ENCODE results near the gene TIMP2. TPM values are rescaled to one million over a fixed set of nuclear protein-coding genes. Genes with fewer than 3 reads are reported as not detected.
A peak's percentile ranks its signal among the peaks of the same experiment; 100 is the strongest.
"Not testable (repeated sequence)": the region's sequence is repeated elsewhere in the genome, so short reads cannot be mapped to it uniquely, and the experiment has no call there.

TIMP2 gene
- total RNA-seq, 2 experiments from 2014 or later = 5.0 to 6.0 TPM

DNA sequence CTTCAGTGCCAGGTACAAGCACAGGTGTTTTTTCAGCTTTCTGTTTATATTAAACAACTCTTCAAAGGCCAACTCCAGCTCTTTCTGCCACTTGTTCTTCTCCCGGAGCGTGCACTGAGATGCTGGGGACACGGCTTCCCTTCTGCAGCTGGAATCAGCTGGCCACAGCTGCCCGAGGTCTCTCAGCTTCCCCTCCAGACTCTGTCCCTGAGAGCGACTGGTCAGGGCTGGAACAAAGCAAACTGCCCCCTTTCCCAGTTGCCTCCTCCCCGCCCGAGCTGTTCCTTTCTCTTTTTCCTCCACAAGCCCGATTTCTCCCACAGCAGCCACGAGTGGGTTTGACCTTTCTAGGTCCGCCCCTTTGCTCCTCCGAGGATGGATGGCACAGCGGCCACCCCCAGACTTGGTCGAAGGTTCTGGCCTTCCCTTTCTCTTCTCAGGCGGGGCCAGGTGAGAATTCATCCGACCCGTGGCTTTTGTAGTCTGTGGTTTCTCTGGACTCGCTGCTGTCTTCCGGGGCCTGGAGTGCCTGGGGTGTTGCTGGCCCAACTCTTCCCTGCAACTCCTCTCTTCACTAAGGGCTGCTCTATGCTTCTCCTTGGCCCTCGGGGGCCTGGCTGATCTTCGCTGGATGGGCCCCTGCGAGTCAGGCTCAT is 33.7 kb downstream of the TIMP2 start:
- no peaks in the 10 kb centered on the region for H3K9me3 Mint-ChIP-seq
- peaks cover 21% of the 10 kb centered on the region for H3K4me1 Mint-ChIP-seq
- DNase-seq (no peak), ATAC-seq (ENCODE audit: low read depth) (no peak)
- H3K4me3 Mint-ChIP-seq = peak overlapping the region; percentile 44
- peaks cover 8% of the 10 kb centered on the region for H3K27me3 Mint-ChIP-seq
- POLR2A ChIA-PET = interaction anchor here (1.5 to 1.7 kb wide), 2 partner anchors 9 to 50 kb away, joined by 4 to 5 read pairs; no protein-coding TSS in a partner anchor
- H3K36me3 Mint-ChIP-seq = no peaks in the 10 kb centered on the region
- peak overlapping the region; percentile 80 for H3K27ac Mint-ChIP-seq

DNA sequence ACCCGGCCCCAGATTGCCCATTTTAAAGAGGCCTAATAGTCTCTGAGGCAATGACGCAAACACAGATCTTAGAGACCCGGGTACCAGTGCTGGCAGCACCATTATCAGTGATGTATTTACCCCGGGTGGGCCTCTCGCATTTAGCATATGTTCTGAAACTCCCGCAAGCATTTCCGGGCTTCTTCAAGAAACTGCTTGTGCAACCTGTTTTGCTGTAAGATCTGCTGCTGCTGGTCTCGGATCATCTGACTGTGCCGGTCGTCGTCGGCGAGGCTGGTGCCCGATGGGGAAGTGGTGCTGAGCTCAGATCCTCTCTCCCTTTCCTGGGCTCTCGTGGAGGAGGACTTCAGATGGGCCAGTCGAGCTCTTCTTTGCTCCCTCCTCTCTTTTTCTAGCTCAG is 34.7 kb downstream of the TIMP2 start:
- Mint-ChIP-seq H3K27ac (peak overlapping the region; percentile 80), H3K4me3 (peak overlapping the region; percentile 44), H3K36me3 (no peaks in the 10 kb centered on the region), H3K9me3 (no peaks in the 10 kb centered on the region), H3K4me1 (peaks cover 24% of the 10 kb centered on the region), H3K27me3 (peaks cover 8% of the 10 kb centered on the region)
- ATAC-seq (ENCODE audit: low read depth) (peak; percentile 83), DNase-seq (no peak)
- POLR2A ChIA-PET = interaction anchor here (1.5 to 1.7 kb wide), 2 partner anchors 10 to 49 kb away, joined by 4 to 5 read pairs; no protein-coding TSS in a partner anchor

DNA sequence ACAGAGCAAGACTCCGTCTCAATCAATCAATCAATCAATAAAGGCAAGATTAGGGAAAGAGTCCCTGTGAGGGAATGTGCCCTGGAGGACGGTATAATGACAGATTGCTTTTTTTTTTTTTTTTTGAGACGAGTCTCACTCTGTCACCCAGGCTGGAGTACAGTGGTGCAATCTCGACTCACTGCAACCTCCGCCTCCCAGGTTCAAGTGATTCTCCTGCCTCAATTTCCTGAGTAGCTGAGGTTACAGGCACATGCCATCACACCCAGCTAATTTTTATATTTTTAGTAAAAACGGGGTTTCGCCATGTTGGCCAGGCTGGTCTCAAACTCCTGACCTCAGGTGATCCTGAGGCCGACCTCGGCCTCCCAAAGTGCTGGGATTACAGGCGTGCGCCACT is 35.1 kb downstream of the TIMP2 start:
- Mint-ChIP-seq H3K4me1 (peaks cover 24% of the 10 kb centered on the region), H3K27ac (peak overlapping the region; percentile 80), H3K4me3 (peak overlapping the region; percentile 20)
- not testable (repeated sequence) for DNase-seq; H3K9me3 Mint-ChIP-seq; H3K36me3 Mint-ChIP-seq; ATAC-seq (ENCODE audit: low read depth); H3K27me3 Mint-ChIP-seq
- POLR2A ChIA-PET = interaction anchor here (1.5 to 1.7 kb wide), 2 partner anchors 11 to 49 kb away, joined by 4 to 5 read pairs; no protein-coding TSS in a partner anchor

DNA sequence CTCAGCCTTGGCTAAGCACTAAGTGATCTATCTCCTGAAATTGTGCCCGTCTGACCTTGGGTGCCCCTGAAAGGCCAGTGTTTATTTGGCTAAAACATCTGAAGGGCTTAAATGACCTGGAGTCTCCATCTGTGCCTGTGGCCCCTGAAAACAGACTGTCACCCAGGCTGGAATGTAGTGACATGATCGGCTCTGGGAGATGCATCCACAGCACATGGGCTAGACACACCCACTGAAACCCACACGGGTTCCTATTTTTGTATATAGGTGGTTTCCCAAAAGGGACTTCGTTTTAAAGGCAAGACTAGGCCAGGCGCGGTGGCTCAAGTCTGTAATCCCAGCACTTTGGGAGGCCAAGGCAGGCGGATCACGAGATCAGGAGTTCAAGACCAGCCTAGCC is 35.7 kb downstream of the TIMP2 start:
- H3K9me3 Mint-ChIP-seq = no peaks in the 10 kb centered on the region
- H3K4me1 Mint-ChIP-seq = peaks cover 24% of the 10 kb centered on the region
- peaks cover 8% of the 10 kb centered on the region for H3K27me3 Mint-ChIP-seq
- no peak overlapping the region for H3K4me3 Mint-ChIP-seq
- H3K27ac Mint-ChIP-seq = no peak overlapping the region
- POLR2A ChIA-PET = interaction anchor here (1.3 to 1.7 kb wide), 2 partner anchors 34 to 48 kb away, joined by 3 to 4 read pairs; no protein-coding TSS in a partner anchor
- DNase-seq = no peak
- ATAC-seq (ENCODE audit: low read depth) = no peak
- H3K36me3 Mint-ChIP-seq = no peaks in the 10 kb centered on the region

DNA sequence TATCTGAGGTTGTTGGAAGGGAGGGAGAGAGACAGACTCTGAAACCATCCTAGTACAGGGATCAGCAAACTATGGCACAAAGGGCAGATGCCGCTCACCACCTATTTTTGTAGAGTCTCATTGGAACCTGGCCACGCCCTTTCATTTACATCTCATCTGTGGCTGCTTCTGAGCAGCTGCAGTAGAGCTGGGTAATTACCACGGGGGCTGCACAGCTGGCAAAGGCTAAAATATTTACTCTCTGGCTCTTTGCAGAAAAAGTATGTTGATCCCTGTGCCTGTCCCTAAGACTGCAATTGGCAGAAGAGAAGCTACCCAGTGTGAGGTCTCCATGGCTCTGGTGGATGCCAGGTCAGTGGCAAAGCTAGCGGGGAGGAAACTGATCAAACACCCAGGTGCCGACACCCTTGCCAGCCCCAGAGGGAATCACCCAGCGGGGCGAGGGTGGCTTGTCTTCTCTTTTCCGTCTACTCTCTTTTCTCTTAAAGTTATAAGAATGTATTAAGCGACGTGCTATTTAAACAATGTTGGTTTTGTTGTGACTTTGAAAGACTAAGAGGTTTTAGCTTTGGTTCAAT is 36.2 kb downstream of the TIMP2 start:
- no peak overlapping the region for H3K27ac Mint-ChIP-seq
- H3K36me3 Mint-ChIP-seq = no peaks in the 10 kb centered on the region
- DNase-seq (no peak), ATAC-seq (ENCODE audit: low read depth) (no peak)
- POLR2A ChIA-PET = interaction anchor here (1.3 kb wide), 1 partner anchor 34 kb away, joined by 3 read pairs; no protein-coding TSS in a partner anchor
- no peak overlapping the region for H3K4me3 Mint-ChIP-seq
- H3K9me3 Mint-ChIP-seq = no peaks in the 10 kb centered on the region
- peaks cover 8% of the 10 kb centered on the region for H3K27me3 Mint-ChIP-seq
- H3K4me1 Mint-ChIP-seq = peaks cover 24% of the 10 kb centered on the region

DNA sequence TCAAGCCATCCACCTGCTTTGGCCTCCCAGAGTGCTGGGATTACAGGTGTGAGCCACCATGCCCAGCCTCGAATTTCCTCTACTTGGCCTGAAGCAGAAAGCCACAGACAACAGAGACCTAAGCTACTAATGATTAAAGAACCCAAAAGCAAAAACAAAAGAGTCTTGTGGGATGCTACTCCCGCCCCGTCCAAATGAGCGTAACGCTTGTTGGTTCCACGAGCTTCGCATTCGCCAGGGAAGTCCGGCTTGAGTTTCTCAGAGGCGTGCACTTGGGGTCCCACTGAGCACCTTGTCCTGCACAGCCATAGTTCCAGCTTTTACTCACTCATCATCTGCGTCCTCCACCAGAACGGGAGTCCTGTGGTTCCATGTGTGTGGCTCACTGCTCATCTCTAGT is 38.2 kb downstream of the TIMP2 start:
- Mint-ChIP-seq H3K27me3 (peaks cover 4% of the 10 kb centered on the region), H3K36me3 (no peaks in the 10 kb centered on the region), H3K4me1 (peaks cover 28% of the 10 kb centered on the region), H3K4me3 (no peak overlapping the region), H3K27ac (no peak overlapping the region), H3K9me3 (no peaks in the 10 kb centered on the region)
- POLR2A ChIA-PET = no interaction called here
- DNase-seq (no peak), ATAC-seq (ENCODE audit: low read depth) (no peak)

DNA sequence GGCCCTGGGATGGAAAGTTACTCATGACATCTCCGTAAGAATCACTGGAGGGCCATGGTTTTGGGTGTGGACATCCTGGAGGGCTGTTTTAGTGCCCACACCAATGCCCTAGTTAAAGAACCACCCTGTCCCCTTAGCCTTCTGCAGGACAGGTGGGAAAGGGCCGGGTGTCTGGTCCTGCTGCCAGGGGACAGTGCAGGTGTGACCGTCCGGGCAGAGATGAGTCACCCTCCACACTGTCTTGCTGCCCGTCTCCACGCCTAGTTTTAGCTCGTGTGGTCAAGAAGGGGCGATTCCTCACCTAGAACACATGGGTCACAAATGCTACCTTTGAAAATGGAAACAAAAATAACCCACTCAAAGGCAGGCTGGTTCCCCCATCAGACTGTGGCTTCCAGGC is 39.2 kb downstream of the TIMP2 start:
- POLR2A ChIA-PET = no interaction called here
- ATAC-seq (ENCODE audit: low read depth) = no peak
- H3K27ac Mint-ChIP-seq = no peak overlapping the region

DNA sequence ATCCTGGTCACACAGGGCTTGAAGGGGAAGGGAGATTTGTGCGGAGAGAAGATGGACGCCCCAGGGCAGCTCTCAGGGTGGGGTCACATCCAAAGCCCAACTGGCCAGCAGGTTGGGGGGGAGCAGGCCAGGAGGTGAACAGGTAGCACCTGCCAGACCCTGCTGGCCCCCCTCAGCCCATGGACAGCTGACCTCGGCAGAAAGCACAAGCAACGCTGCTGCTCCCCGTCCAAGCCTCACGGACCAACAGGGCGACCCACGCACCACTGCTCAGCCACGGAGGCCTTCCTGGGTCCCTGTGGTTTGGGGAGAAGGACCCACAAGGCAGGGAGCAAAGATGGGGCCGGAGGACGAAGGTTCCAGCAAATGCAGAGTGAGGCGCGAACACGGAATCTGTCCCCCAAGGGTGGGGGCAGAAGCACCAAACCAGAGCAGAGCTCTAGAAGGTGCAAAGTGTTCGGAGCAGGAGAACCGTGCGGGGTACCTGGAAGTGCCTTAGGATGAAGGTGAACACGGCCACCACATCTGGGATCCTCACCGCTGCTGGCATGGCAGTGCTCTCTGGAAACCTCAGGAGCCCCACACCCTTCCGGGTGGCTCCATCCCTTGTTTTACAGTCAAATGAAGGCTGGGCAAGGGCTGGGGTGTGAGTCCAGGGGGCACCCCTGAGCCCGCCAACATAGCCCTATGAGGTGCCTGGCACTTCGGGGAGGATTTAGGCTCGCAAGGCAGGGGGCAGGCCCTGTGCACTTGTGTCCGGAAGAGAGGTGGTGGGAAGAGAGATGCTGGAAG is 40.1 kb downstream of the TIMP2 start:
- no peaks in the 10 kb centered on the region for H3K9me3 Mint-ChIP-seq
- H3K36me3 Mint-ChIP-seq = no peaks in the 10 kb centered on the region
- no peak overlapping the region for H3K4me3 Mint-ChIP-seq
- ATAC-seq (ENCODE audit: low read depth) (no peak), DNase-seq (no peak)
- H3K27ac Mint-ChIP-seq = no peak overlapping the region
- H3K27me3 Mint-ChIP-seq = peaks cover 4% of the 10 kb centered on the region
- POLR2A ChIA-PET = no interaction called here
- peaks cover 20% of the 10 kb centered on the region for H3K4me1 Mint-ChIP-seq

More for the DNA sequence above, 39.2 kb downstream of the TIMP2 start:
- H3K9me3 Mint-ChIP-seq = no peaks in the 10 kb centered on the region
- DNase-seq = no peak
- H3K4me1 Mint-ChIP-seq = peaks cover 22% of the 10 kb centered on the region
- H3K4me3 Mint-ChIP-seq = no peak overlapping the region
- no peaks in the 10 kb centered on the region for H3K36me3 Mint-ChIP-seq
- peaks cover 4% of the 10 kb centered on the region for H3K27me3 Mint-ChIP-seq

GRCh38 chr17:78884148-78884825 is 40.9 kb downstream of the TIMP2 start:
- Mint-ChIP-seq H3K36me3 (no peaks in the 10 kb centered on the region), H3K9me3 (no peaks in the 10 kb centered on the region), H3K27me3 (peaks cover 4% of the 10 kb centered on the region), H3K4me3 (no peak overlapping the region), H3K4me1 (peaks cover 22% of the 10 kb centered on the region), H3K27ac (no peak overlapping the region)
- DNase-seq (no peak), ATAC-seq (ENCODE audit: low read depth) (no peak)
- POLR2A ChIA-PET = no interaction called here

GRCh38 chr17:78883533-78884131 is 41.6 kb downstream of the TIMP2 start:
- Mint-ChIP-seq H3K4me3 (no peak overlapping the region), H3K36me3 (no peaks in the 10 kb centered on the region), H3K9me3 (no peaks in the 10 kb centered on the region), H3K27ac (peak overlapping the region; percentile 83), H3K4me1 (peaks cover 26% of the 10 kb centered on the region), H3K27me3 (peaks cover 1% of the 10 kb centered on the region)
- DNase-seq (no peak), ATAC-seq (ENCODE audit: low read depth) (peak; percentile 8)
- POLR2A ChIA-PET = no interaction called here

GRCh38 chr17:78883089-78883532 is 42.1 kb downstream of the TIMP2 start:
- Mint-ChIP-seq H3K36me3 (no peaks in the 10 kb centered on the region), H3K4me1 (peaks cover 25% of the 10 kb centered on the region), H3K4me3 (peak overlapping the region; percentile 22), H3K9me3 (no peaks in the 10 kb centered on the region), H3K27me3 (no peaks in the 10 kb centered on the region), H3K27ac (peak overlapping the region; percentile 83)
- ATAC-seq (ENCODE audit: low read depth) = peak; percentile 24
- no peak for DNase-seq
- POLR2A ChIA-PET = interaction anchor here (1.0 kb wide), 1 partner anchor 42 kb away, joined by 3 read pairs; the partner anchor contains the start of gene TIMP2

DNA sequence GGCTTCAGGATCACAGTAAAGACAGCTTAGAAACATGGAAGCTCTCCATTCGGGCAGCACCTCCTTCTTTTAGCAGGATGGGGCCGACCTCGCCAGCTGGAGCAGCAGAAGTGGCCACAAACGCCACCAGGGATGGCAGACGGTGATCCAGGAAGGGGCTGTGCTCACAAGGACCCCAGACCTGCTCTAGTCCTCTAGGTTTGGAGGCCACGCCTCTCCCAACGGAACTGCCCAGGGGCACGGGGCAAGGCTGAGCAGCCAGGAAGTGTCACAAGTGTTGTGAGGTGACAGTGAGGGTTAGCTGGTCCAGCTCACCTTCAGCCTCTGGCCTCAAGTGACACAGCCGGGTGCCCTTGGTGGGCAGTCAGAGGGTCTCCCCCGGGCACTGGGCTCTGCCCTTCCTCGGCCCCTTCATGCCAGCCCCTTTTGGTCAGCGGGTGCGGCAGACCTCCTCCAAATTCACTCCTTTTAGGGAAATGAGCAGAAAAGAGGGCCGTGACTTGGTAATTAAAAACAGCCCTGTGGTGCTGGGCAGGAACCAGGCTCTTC is 42.6 kb downstream of the TIMP2 start:
- Mint-ChIP-seq H3K27me3 (no peaks in the 10 kb centered on the region), H3K36me3 (no peaks in the 10 kb centered on the region), H3K27ac (peak overlapping the region; percentile 83), H3K4me1 (peaks cover 25% of the 10 kb centered on the region), H3K4me3 (peak overlapping the region; percentile 22), H3K9me3 (no peaks in the 10 kb centered on the region)
- DNase-seq (no peak), ATAC-seq (ENCODE audit: low read depth) (no peak)
- POLR2A ChIA-PET = interaction anchor here (1.0 kb wide), 1 partner anchor 42 kb away, joined by 3 read pairs; the partner anchor contains the start of gene TIMP2
